NB4 (cell line): ENCODE results near the gene TRMT5.

Experiments
- DNase-seq: peaks from one replicate; pipeline ENCODE4 v3.0.0; 2010; ENCODE audit warnings: low read depth
- H3K4me3 ChIP-seq: one replicate; pipeline ENCODE4 v1.5.1; 2011; ENCODE audit warnings: mild to moderate bottlenecking, low read depth, low read length, moderate library complexity
- CTCF ChIP-seq: IDR thresholded peaks from one replicate; pipeline ENCODE4 v1.5.1; 2012; ENCODE audit warnings: low read depth, low read length
- MYC ChIP-seq: IDR thresholded peaks from 2 replicates; pipeline ENCODE4 v1.6.1; 2011; ENCODE audit warnings: low read depth, low read length
- POLR2A ChIP-seq: IDR thresholded peaks from 2 replicates; pipeline ENCODE4 v1.6.1; 2011; ENCODE audit warnings: mild to moderate bottlenecking; ENCODE audit not compliant: insufficient read length; ENCODE audit errors: extremely low read depth
- TF ChIP-seq, protein P1 (sequence below): IDR thresholded peaks from 2 replicates; pipeline ENCODE4 v1.6.1; 2011; ENCODE audit warnings: low read depth, low read length

The TRMT5 gene

DNA sequence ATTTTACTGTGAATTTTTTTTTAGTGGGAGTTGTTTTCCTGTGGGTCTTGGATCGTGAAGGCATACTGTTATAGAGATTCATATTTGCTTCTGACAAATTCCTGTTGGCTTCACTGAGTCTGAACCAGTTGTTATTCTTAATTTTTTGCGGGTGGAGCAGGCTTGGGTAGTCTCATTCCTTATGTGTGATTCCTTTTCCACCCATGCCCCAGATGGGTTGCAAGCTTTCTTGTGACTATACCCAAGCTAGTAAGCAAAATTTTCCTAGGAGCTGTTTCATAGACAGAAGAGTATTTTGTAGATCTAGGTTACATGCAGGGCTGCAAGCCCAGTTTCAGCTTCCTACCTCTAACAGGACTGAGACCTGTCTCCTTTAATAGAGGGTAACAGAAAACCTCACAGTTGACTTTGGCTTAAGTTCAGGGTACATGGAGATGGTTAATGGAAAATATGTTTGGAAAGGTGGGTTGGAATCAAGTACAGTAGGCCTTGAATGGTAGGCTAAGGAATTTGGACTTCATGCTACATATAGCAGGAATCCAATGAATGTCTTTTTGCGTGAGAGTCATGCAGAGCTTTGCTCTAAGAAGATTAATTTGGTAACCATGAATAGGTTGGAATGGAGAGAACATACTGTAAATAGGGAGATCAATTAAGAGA, 29.0 kb downstream of the TRMT5 start:
- TF ChIP-seq POLR2A, result no peak
- H3K4me3 ChIP-seq, result no peak overlapping the region
- DNase-seq, result no peak

DNA sequence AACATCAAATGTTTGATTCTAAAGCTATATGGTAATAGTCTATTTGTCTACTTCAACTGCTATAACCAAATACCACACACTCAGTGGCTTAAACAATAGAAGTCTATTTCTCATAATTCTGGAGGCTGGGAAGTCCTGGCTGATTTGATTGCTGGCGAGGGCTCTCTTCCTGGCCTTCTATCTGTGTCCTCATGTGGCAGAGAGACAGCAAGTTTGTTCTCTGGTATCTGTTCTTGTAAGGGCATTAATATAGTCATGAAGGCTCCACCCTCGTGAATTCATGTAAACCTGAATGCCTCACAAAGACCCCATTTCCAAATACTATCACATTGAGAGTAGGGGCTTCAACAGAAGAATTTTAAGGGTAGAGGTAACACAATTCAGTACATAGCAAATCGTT, 34.1 kb downstream of the TRMT5 start:
- no peak overlapping the region for H3K4me3 ChIP-seq
- TF ChIP-seq MYC (no peak), POLR2A (no peak)
- TF ChIP-seq, protein P1, sequence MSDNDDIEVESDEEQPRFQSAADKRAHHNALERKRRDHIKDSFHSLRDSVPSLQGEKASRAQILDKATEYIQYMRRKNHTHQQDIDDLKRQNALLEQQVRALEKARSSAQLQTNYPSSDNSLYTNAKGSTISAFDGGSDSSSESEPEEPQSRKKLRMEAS, result no peak
- DNase-seq, result no peak

- no peak overlapping the region for H3K4me3 ChIP-seq
- TF ChIP-seq, protein P1, result no peak
- DNase-seq, result no peak
Measured at GRCh38 chr14:60945984-60946383, 34.9 kb downstream of the TRMT5 start.

DNA sequence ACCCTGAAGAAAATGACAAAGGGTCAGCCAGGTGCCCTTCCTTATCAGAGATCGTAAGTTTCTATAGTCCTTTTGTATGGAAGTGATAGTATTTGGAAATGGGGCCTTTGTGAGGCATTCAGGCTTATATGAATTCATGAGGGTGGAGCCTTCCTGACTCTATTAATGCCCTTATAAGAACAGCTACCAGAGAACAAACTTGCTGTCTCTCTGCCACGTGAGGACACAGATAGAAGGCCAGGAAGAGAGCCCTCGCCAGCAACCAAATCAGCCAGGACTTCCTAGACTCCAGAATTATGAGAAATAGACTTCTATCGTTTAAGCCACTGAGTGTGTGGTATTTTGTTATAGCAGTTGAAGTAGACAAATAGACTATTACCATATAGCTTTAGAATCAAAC, 36.7 kb downstream of the TRMT5 start:
- H3K4me3 ChIP-seq, result no peak overlapping the region
- DNase-seq, result no peak

GRCh38 chr14:60943637-60944032, 37.2 kb downstream of the TRMT5 start:
- TF ChIP-seq CTCF (no peak), MYC (no peak)
- no peak for DNase-seq
- H3K4me3 ChIP-seq, result no peak overlapping the region

More for the DNA sequence above, 36.7 kb downstream of the TRMT5 start:
- TF ChIP-seq POLR2A (no peak), MYC (no peak), CTCF (no peak)
- TF ChIP-seq, protein P1, result no peak

DNA sequence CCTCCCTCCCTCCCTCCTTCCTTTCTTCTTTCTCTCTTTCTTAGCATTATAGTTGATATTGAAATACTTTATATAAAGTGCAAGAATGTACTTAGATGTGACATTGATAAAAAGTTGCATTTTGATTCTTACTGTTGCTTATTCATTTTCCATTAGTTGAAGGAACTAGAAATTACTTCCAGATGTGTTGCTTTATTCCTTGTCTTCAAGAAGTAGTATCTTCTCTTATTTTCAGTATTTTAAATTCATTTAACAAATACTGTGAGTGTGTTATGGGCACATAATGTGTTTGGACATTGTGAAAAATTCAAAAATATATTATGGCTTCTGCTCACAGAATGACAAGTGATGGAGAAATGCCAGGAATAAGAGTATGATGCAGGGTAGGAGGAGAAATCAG, 45.6 kb downstream of the TRMT5 start:
- H3K4me3 ChIP-seq, result no peak overlapping the region
- DNase-seq, result no peak
- no peak for TF ChIP-seq POLR2A
- TF ChIP-seq, protein P1, result no peak
- no peak for TF ChIP-seq CTCF

- no peak overlapping the region for H3K4me3 ChIP-seq
- DNase-seq, result no peak
- TF ChIP-seq CTCF, result no peak
- TF ChIP-seq, protein P1, result no peak
- no peak for TF ChIP-seq POLR2A
- no peak for TF ChIP-seq MYC
Measured at GRCh38 chr14:60933920-60934655, 46.8 kb downstream of the TRMT5 start.
